ENCODE data around the gene ALDH1A1.
"Not testable (repeated sequence)": the region's sequence is repeated elsewhere in the genome, so short reads cannot be mapped to it uniquely, and the experiment has no call there.

The ALDH1A1 gene

DNA sequence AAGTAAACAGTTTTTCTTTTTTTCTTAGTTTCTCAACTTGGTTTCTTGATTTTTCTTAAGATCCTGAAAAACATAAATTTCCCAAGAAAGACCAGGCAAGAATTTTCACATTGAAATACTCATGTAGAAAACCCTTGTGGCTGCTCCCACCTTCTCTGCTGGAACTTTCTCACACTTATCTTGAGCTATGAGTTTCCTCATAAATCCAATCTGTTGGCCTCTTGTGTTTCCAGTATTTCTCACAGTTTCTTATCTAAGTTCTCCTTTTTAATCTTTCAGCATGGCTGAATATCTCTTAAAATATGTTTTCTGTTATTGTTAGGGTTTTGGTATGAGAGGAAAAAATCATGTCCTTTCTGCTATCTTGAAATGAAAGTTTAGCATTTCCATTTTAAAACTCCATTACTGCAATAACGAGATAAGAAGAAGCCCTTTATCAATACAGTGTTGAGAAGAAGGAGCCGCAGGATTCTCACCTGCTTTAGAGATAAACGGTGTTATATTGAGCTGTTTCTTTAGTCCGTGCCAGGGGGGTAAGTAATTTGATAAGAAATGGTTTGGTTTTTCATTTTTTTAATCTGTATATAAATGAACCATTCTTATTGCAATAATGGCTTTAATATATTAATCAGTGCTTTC lies 89.3 kb downstream of the ALDH1A1 start:
- DNase-seq (ENCODE audit: low read depth, low spot score): no peak

DNA sequence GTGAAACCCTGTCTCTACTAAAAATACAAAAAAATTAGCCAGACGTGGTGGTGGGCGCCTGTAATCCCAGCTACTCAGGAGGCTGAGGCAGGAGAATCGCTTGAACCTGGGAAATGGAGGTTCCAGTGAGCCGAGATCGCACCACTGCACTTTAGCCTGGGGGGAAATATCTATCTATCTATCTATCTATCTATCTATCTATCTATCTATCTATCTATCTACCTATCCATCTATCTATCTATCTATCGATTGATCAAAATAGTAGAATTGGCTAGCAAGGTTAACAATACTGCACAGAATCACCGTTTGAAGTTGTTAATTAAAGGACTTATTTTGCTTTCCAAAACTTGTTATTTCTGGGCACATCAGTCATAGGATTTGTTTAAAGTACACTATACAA lies 90.1 kb downstream of the ALDH1A1 start:
- H3K27ac ChIP-seq; DNase-seq (ENCODE audit: low read depth, low spot score): not testable (repeated sequence)

More for the DNA sequence above, 89.3 kb downstream of the ALDH1A1 start:
- H3K27ac ChIP-seq: no peak overlapping the region

DNA sequence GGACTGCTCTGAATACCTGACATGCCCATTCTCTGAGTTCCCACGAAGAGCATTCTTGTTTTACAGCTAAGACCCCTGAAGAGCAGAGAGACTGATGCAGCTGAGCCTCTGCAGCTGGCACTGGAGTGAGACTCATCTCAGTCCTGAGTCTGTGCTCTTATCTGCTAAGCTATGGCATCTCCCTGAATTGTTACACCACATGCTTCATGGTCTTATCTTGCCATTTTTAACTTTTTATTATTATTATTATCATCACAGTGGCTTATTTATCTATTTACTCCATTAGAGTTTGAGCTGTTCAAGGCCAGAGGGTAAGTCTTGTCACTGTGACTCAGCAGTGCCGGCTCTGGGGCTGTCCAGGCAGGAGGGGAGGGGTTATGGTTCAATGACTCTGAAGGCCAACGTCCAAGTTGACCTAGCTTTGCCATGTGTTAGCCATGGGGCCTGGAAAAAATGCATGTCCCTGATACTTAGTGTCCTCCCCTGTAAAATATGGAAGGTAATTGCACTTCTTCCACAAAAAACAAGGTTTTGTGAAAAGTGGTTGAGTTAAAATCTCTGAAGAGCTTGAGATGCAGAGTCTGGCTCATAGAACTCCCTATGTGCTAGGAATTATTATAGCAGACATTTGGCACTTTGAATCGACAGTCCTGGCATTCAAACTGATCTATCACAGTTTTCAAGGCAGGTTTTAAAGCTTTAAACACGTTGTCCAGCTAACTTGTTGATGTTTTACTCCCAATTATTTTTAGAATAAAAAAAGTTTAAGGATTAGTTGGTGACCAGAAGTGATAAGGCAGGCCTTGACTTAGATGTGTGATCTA lies 94.6 kb downstream of the ALDH1A1 start:
- DNase-seq (ENCODE audit: low read depth, low spot score): no peak
- H3K27ac ChIP-seq: no peak overlapping the region

DNA sequence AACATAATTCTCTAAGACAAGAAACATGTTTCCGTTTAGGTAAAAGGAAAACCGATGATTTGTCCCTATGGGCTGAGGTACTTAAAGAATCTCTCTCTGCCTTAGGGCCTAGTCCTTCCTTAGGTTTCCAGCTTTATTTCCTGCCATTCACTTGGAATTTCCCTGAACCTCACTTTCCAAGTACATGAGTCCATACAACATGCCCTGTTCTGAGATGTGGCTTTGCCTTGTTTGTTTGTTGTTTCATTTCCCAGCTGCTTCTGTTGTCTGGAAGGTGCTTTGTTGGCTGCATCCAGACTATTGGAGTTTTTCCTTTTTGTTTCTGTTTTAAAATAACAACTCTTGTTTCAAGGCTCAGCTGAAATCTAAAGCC lies 95.2 kb downstream of the ALDH1A1 start:
- H3K27ac ChIP-seq: no peak overlapping the region
- no peak for DNase-seq (ENCODE audit: low read depth, low spot score)

DNA sequence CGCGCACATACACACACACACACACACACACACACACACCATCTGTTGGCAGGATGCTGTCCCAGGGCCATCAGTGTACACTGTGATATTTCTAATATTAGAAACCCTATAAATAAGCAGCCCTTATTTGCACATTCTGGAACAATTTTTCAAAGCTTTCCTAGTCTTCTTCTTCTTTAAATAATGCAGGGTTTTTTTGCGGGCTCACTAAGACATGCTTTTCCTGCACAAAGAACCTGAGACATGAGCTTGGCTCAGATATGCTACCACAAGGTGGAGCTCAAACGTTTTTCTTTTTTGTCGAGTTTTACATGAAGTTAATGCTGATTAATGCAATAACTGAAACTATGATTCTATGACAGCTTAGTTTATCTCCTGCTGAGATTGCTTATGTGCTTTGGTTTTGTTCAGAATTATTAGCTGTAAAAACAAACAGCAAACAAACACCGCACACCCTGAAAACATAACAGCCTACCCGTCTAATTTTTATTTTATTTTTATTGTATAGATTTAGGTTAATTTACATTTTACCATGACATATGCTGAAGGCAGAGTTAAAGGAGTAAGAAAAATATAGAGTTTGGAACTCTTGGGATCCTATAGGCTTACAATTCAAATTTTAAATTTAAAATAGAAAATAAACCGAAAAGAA lies 95.8 kb downstream of the ALDH1A1 start:
- no peak overlapping the region for H3K27ac ChIP-seq
- DNase-seq (ENCODE audit: low read depth, low spot score): no peak

DNA sequence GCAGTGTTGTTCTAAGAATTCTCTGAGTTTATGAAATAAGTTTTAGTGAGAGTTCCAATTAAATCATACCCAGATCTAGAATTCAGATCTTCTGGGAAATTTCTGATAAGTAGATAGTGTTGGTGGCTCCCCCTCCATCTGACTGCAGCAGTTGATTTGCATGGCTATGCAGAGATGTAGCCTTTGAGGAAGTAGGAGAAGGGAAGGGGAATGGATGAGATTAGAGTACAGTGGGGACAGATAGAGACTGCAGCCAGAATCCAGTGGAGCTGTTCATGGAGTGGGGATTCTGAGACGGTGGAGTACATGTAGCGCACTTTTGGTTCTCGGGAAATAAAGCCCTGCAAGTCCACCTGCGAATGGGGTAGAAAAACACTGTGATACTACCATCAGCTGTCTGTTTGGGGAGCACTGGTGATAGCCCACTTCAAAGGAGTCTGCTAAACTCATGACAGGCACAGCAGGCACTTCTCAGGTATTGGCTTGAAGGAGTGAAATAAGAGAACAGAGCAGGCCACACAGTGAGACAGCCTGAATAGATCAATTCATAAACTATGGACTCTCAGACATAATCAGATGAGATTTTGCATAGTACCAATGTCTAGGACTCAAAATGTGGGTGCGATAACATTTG lies 96.8 kb downstream of the ALDH1A1 start:
- DNase-seq (ENCODE audit: low read depth, low spot score): no peak
- H3K27ac ChIP-seq: no peak overlapping the region

DNA sequence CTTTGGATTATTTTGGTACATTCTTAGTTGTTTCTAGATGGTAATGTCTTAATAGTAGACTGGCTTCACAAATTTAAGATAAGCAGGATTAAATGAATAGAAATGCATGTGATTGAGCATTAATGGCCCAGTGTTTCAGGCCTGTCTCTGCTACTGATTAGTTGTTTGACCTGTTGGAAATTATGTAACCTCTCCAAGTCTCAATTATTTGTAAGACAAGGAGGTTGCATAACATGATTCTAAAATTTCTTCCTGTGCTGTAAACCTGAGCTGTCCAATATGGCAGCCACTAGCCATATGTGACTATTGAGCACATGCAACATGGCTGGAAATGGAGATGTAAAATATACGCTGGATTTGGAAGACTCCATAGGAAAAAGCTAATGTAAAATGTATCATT lies 97.5 kb downstream of the ALDH1A1 start:
- H3K27ac ChIP-seq: no peak overlapping the region
- no peak for DNase-seq (ENCODE audit: low read depth, low spot score)

Data from epithelial cell of prostate (primary cell).